KMS-11 (cell line): ENCODE data around the gene ACSL6.

Source experiments
- H2AFZ ChIP-seq: fragments of 200-600 bp; sonication (generic); 2 replicates; pipeline ENCODE4 v1.6.1; 2016; ENCODE audit warnings: antibody characterized with exemption, mixed run types, low read depth
- H3K27ac ChIP-seq: fragments of 200-600 bp; sonication (generic); 2 replicates; pipeline ENCODE4 v1.6.1; 2016; ENCODE audit warnings: mild to moderate bottlenecking, mixed run types
- H3K27me3 ChIP-seq: fragments of 200-600 bp; sonication (generic); 2 replicates; pipeline ENCODE4 v1.6.1; 2017; ENCODE audit warnings: mild to moderate bottlenecking, low read depth, mixed run types, moderate library complexity; ENCODE audit not compliant: insufficient read depth
- H3K36me3 ChIP-seq: fragments of 200-600 bp; sonication (generic); 2 replicates; pipeline ENCODE4 v1.6.1; 2017; ENCODE audit warnings: mild to moderate bottlenecking, mixed run types; ENCODE audit not compliant: insufficient read depth
- H3K4me1 ChIP-seq: fragments of 200-600 bp; sonication (generic); 2 replicates; pipeline ENCODE4 v1.6.1; 2016; ENCODE audit warnings: mild to moderate bottlenecking, low read depth, mixed run types; ENCODE audit not compliant: poor library complexity, severe bottlenecking
- H3K4me2 ChIP-seq: fragments of 200-600 bp; sonication (generic); 2 replicates; pipeline ENCODE4 v1.7.0; 2016; ENCODE audit warnings: mild to moderate bottlenecking, mixed run types
- H3K4me3 ChIP-seq: fragments of 200-600 bp; sonication (generic); IDR thresholded peaks from 2 replicates; pipeline ENCODE4 v1.6.1; 2017; ENCODE audit warnings: low read depth, low read length, mixed read lengths; ENCODE audit not compliant: insufficient read depth
- H3K79me2 ChIP-seq: fragments of 200-600 bp; sonication (generic); 2 replicates; pipeline ENCODE4 v1.6.1; 2016; ENCODE audit warnings: low read depth, mixed run types; ENCODE audit not compliant: insufficient read depth
- H3K9ac ChIP-seq: fragments of 200-600 bp; sonication (generic); 2 replicates; pipeline ENCODE4 v1.6.1; 2016; ENCODE audit warnings: mild to moderate bottlenecking, mixed run types
- H4K20me1 ChIP-seq: fragments of 200-600 bp; sonication (generic); 2 replicates; pipeline ENCODE4 v1.6.1; 2016; ENCODE audit warnings: mild to moderate bottlenecking, mixed run types; ENCODE audit not compliant: insufficient read depth
- TF ChIP-seq, protein P1 (sequence below): fragments of 200-600 bp; sonication (generic); conservative IDR thresholded peaks from 2 replicates; pipeline ENCODE4 v1.6.1; 2017; ENCODE audit warnings: low read depth, mild to moderate bottlenecking, antibody characterized with exemption, low read length, moderate library complexity, mixed read lengths

The ACSL6 gene

DNA sequence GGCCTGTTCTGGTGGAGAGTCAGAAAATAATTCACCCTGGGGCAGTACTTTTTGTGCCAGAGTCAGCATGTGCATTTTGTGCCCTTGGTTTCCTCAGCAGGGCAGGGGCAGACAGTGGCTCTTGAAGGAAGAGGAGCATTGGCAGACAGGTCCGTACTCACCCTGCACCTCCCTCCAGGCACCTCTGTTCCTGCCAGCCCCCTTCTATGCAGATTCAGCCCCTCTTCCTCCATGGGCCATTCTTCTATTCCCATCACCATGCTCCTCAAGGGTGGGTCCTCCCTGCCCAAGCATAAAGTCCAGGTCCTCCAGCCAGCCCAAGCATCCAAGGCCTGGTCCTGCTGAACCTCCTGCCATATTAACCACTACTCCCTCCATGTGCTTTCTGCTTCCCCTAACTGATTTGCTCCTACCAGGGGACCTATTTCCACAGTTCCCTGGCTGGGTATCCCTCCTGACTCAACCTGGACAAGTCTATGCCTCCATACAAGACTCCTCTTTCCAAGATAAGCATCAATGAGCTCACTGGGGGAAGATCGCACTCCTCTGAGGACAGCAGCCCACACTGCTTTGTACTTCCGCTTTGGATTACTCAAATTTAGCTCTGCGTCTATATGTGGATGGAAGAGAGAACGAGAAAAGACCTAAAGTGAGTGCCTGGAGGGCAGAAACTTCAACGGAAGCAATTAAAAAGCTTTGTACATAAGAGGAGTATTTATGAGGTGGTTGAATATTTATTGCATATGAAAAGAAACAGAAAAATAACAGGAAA lies 9.3 kb upstream of the ACSL6 start:
- Histone ChIP-seq H3K9ac (peak overlapping the region; percentile 23; the same call in 1 of the 2 replicates), H2AFZ (no peak overlapping the region), H3K4me1 (peaks cover 59% of the 10 kb centered on the region), H3K79me2 (no peaks in the 10 kb centered on the region), H3K36me3 (no peaks in the 10 kb centered on the region), H3K4me2 (peak overlapping the region; percentile 50), H3K27me3 (peaks cover 63% of the 10 kb centered on the region), H3K27ac (peak overlapping the region; percentile 34; the same call in 1 of the 2 replicates), H3K4me3 (no peak overlapping the region), H4K20me1 (0 out of 2 replicates have a peak, but pooled peaks cover 6% of the 10 kb centered on the region)
- TF ChIP-seq, protein P1, sequence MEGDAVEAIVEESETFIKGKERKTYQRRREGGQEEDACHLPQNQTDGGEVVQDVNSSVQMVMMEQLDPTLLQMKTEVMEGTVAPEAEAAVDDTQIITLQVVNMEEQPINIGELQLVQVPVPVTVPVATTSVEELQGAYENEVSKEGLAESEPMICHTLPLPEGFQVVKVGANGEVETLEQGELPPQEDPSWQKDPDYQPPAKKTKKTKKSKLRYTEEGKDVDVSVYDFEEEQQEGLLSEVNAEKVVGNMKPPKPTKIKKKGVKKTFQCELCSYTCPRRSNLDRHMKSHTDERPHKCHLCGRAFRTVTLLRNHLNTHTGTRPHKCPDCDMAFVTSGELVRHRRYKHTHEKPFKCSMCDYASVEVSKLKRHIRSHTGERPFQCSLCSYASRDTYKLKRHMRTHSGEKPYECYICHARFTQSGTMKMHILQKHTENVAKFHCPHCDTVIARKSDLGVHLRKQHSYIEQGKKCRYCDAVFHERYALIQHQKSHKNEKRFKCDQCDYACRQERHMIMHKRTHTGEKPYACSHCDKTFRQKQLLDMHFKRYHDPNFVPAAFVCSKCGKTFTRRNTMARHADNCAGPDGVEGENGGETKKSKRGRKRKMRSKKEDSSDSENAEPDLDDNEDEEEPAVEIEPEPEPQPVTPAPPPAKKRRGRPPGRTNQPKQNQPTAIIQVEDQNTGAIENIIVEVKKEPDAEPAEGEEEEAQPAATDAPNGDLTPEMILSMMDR, result no peak

DNA sequence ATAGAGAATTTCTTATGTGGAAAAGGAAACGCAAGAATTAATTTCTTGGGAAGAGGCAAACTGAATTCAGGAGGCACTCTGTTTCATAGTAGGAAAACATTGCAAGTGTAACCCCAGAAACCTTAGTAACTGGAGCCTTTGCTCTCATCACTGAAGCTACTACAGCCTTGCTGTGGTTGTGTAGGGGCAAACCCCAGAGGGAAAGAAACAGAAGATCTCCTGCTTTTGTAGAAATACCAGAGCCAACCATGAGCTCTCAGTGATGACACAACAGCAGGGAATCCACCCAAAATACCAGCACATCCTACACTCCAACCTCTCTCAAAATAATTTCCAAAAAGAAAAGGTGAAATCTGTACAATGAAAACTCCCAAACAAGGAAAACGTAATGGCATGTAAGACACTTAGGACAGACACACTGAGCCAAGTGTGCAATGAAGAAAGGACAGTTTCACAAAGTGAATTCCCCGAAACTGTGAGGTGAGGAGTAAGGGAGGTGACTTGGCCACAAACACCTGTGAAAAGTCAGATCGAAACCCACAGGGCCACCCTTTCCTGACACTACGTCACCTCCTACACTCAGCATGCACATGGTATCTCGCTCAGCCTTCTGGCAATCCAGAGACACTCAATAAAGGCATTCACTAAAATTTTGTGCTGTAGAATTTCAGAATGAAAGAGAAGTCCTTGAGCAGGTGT lies 8.5 kb upstream of the ACSL6 start:
- TF ChIP-seq, protein P1, result no peak
- H2AFZ ChIP-seq, result no peak overlapping the region
- no peaks in the 10 kb centered on the region for H3K36me3 ChIP-seq
- H3K27me3 ChIP-seq, result peaks cover 66% of the 10 kb centered on the region
- H3K27ac ChIP-seq, result peak overlapping the region; percentile 34; the same call in 1 of the 2 replicates
- H3K4me1 ChIP-seq, result peaks cover 59% of the 10 kb centered on the region
- peak overlapping the region; percentile 23; the same call in 1 of the 2 replicates for H3K9ac ChIP-seq
- H4K20me1 ChIP-seq, result 0 out of 2 replicates have a peak, but pooled peaks cover 6% of the 10 kb centered on the region
- H3K4me3 ChIP-seq, result no peak overlapping the region
- no peaks in the 10 kb centered on the region for H3K79me2 ChIP-seq
- peak overlapping the region; percentile 50 for H3K4me2 ChIP-seq

DNA sequence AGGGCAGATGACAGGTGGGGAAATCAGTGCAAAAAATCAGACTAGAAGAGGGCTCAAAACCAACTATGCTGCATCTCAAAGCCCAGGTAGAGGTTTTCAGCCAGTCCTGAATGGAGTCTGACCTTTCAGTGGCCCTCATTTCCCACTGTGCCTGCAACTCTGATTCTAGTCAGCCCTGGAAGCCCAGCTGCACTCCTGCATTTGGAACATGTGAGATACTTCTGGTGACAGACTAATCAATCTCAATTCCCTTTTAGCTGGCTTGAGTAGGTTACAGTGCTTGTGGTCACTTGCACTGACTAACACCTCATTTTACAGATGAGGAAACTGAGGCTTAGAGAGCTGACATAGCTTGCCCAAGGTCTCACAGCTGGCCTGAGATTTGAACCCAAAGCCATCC lies 7.9 kb upstream of the ACSL6 start:
- Histone ChIP-seq H3K79me2 (no peaks in the 10 kb centered on the region), H3K36me3 (no peaks in the 10 kb centered on the region), H3K4me1 (peaks cover 59% of the 10 kb centered on the region), H2AFZ (no peak overlapping the region), H3K9ac (no peak overlapping the region), H4K20me1 (0 out of 2 replicates have a peak, but pooled peaks cover 6% of the 10 kb centered on the region), H3K27me3 (peaks cover 71% of the 10 kb centered on the region), H3K4me3 (no peak overlapping the region), H3K4me2 (peak overlapping the region; percentile 50), H3K27ac (peak overlapping the region; percentile 34; the same call in 1 of the 2 replicates)
- TF ChIP-seq, protein P1, result no peak

DNA sequence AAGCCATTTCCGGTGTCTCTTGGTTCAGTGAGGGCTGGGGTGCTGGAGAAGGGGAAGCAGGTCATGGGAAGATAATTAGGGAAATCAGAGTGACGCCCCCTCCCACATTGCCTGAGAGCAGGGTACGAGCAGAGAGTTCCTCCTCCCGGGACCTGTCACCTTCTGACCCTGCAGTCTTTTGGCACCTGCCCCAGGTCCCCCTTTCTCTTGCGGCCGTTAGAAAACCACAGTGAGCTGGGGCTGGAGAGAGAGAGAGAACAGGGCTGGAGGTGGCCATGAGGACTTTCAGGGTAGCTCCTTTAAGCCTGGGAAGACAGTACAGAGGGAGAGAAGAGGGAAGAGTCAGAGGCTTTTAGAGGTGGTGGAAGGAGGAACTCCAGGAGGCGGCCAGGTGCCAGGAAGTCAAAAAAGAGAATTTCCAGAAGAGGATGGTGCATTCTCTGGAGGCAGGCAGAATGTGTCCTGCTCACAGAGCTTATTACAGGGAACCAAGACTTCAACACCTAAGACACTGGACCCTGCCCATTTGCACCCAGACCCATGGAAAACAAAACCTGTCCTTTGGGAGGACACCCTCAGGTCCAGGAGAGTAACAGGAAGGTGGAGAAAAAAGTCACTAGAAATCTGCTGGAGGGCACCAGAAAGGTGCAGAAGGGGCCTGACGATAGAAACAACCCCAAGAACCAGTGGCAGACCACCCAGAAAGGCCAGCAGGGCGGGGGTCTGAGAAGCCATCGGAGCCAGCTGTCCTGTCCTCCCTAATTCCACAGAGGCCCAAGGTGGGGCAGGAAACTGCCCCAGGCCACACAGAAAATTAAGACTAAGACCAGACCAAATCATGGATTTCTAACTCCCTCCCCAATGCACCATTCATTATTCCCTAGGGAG lies 6.5 kb upstream of the ACSL6 start:
- Histone ChIP-seq H3K4me3 (no peak overlapping the region), H3K36me3 (no peaks in the 10 kb centered on the region), H3K79me2 (no peaks in the 10 kb centered on the region), H3K4me1 (peaks cover 59% of the 10 kb centered on the region), H2AFZ (no peak overlapping the region), H3K27ac (no peak overlapping the region), H4K20me1 (0 out of 2 replicates have a peak, but pooled peaks cover 6% of the 10 kb centered on the region), H3K9ac (no peak overlapping the region), H3K4me2 (peak overlapping the region; percentile 53), H3K27me3 (peaks cover 71% of the 10 kb centered on the region)
- TF ChIP-seq, protein P1, result no peak
